Tibial artery (tissue), 4 donors: ENCODE measurements around the gene LRRC34.

Experiments used
- DNase-seq, 2 donors: peaks; one replicate each; pipeline ENCODE4 v3.0.0-alpha.2; 2019
- H3K27ac ChIP-seq, 2 donors: fragments of 200-600 bp; sonication (generic) in 1 of 2; 1 replicate in 1 of 2; 2 replicates in 1 of 2; pipeline ENCODE4 v1.5.1; 2018 to 2019; ENCODE audit warnings: mild to moderate bottlenecking in 1 of 2
- H3K27me3 ChIP-seq, 2 donors: fragments of 200-600 bp; sonication (generic) in 1 of 2; one replicate each; pipeline versions ENCODE4 v1.5.1 to v1.6.0; 2016 to 2019
- H3K36me3 ChIP-seq, 3 donors: fragments of 200-600 bp; sonication (generic) in 2 of 3; one replicate each; pipeline ENCODE4 v1.5.1; 2016 to 2019; ENCODE audit warnings: mild to moderate bottlenecking in 2 of 3
- H3K4me1 ChIP-seq, 4 donors: fragments of 200-600 bp; sonication (generic) in 2 of 4; 1 replicate in 3 of 4; 2 replicates in 1 of 4; pipeline ENCODE4 v1.5.1; 2016 to 2019
- H3K4me3 ChIP-seq, 2 donors: fragments of 200-600 bp; sonication (generic) in 1 of 2; 1 replicate in 1 of 2; 2 replicates in 1 of 2; pipeline ENCODE4 v1.5.1; 2018 to 2019; ENCODE audit warnings: mild to moderate bottlenecking in 2 of 2
- H3K9me3 ChIP-seq, 3 donors: fragments of 200-600 bp; sonication (generic) in 1 of 3; one replicate each; pipeline ENCODE4 v1.5.1; 2016 to 2019
- CTCF ChIP-seq, 2 experiments: fragments of 200-600 bp in 1 of 2; fragments of 450-650 bp in 1 of 2; IDR thresholded peaks; one replicate each; pipeline ENCODE4 v1.5.1; 2017 to 2019; ENCODE audit warnings: antibody characterized with exemption in 2 of 2, mild to moderate bottlenecking in 1 of 2, moderate library complexity in 1 of 2
- intact Hi-C: fragments of 100-400 bp; cut with DNase I; formaldehyde crosslinking; loops from one replicate; pipeline ENCODE4 v1.15.0; 2023; ENCODE audit warnings: low total_unique reads

LRRC34 gene

DNA sequence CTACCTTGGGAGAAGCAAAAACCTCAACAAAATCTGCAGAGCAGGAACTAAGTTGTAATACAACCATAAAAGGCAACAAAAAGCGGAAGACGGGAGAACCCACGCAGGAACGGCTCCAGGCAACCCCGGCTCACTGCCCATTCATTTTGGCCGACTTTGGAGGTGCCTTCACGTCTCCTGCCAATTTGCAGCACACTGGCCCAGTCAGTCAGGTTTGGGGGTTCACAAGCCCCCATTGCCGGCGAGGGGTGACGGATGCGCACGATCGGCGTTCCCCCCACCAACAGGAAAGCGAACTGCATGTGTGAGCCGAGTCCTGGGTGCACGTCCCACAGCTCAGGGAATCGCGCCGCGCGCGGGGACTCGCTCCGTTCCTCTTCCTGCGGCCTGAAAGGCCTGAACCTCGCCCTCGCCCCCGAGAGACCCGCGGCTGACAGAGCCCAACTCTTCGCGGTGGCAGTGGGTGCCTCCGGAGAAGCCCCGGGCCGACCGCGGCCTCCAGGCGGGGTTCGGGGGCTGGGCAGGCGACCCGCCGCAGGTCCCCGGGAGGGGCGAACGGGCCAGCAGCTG is 48.3 kb downstream of the LRRC34 start:
- H3K9me3 ChIP-seq, result no peaks in the 10 kb centered on the region
- peak in 1 of 2 experiments; percentile 12 for TF ChIP-seq CTCF (IDR thresholded peaks at IDR 0.05)
- peak overlapping the region; percentile 71 to 86 for H3K4me3 ChIP-seq
- H3K27ac ChIP-seq, result peak overlapping the region; percentile 94 to 96
- H3K36me3 ChIP-seq, result no peaks in the 10 kb centered on the region
- DNase-seq, result peak; percentile 57 to 86
- H3K4me1 ChIP-seq, result peaks cover 0 to 10% (median 5%) of the 10 kb centered on the region in 4 donors
- no peaks in the 10 kb centered on the region for H3K27me3 ChIP-seq
- intact Hi-C loops, result loop anchor here (10.0 kb wide), 2 partner anchors 420 to 590 kb away; partner anchors contain the start of genes PHC3 and SKIL

- Histone ChIP-seq H3K4me1 (peaks cover 0 to 10% (median 4%) of the 10 kb centered on the region in 4 donors), H3K27ac (no peak overlapping the region), H3K36me3 (no peaks in the 10 kb centered on the region), H3K27me3 (peaks cover 0 to 2% of the 10 kb centered on the region in 2 donors), H3K4me3 (no peak overlapping the region), H3K9me3 (no peaks in the 10 kb centered on the region)
- no peak for DNase-seq
- intact Hi-C loops, result loop anchor here (10.0 kb wide), 2 partner anchors 424 to 594 kb away; partner anchors contain the start of genes PHC3 and SKIL
- no peak for TF ChIP-seq CTCF (IDR thresholded peaks at IDR 0.05)
Observed at GRCh38 chr3:169760479-169760878, 52.2 kb downstream of the LRRC34 start.

DNA sequence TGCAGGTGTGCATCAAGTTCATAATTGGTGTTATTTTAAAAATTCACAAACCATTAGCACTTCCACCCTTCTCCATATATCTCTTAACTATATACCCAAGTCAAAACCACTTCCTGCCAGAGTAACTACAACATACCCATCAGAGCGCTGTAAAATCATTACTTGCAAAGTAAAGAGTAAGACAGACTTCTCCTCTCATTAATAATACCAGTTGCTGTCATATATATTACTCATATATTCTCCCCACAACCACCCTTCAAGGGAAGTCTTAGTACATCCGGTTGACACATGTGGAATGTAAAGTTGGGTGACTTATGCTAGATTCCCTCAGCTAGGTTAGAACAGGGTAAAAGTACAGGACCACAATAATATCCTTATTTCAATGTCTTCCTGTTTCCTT is 53.4 kb downstream of the LRRC34 start:
- Histone ChIP-seq H3K4me1 (peaks cover 0 to 10% (median 3%) of the 10 kb centered on the region in 4 donors), H3K27ac (no peak overlapping the region), H3K9me3 (no peaks in the 10 kb centered on the region), H3K4me3 (no peak overlapping the region), H3K36me3 (no peaks in the 10 kb centered on the region), H3K27me3 (peaks cover 0 to 9% of the 10 kb centered on the region in 2 donors)
- intact Hi-C loops, result no loop called here
- no peak for DNase-seq
- no peak for TF ChIP-seq CTCF (IDR thresholded peaks at IDR 0.05)

GRCh38 chr3:169758359-169758994 is 54.2 kb downstream of the LRRC34 start:
- intact Hi-C loops, result no loop called here
- H3K9me3 ChIP-seq, result no peaks in the 10 kb centered on the region
- TF ChIP-seq CTCF (IDR thresholded peaks at IDR 0.05), result no peak
- no peaks in the 10 kb centered on the region for H3K36me3 ChIP-seq
- H3K27ac ChIP-seq, result no peak overlapping the region
- DNase-seq, result no peak
- no peak overlapping the region for H3K4me3 ChIP-seq
- H3K4me1 ChIP-seq, result peaks cover 0 to 6% (median under 1%) of the 10 kb centered on the region in 4 donors
- peaks cover 0 to 12% of the 10 kb centered on the region in 2 donors for H3K27me3 ChIP-seq

- Histone ChIP-seq H3K4me1 (no peaks in the 10 kb centered on the region), H3K27ac (no peak overlapping the region), H3K36me3 (no peaks in the 10 kb centered on the region), H3K27me3 (peaks cover 0 to 12% of the 10 kb centered on the region in 2 donors), H3K4me3 (no peak overlapping the region), H3K9me3 (no peaks in the 10 kb centered on the region)
- intact Hi-C loops, result no loop called here
- no peak for TF ChIP-seq CTCF (IDR thresholded peaks at IDR 0.05)
- DNase-seq, result no peak
Observed at GRCh38 chr3:169755488-169755887, 57.2 kb downstream of the LRRC34 start.
